Bone marrow (tissue), 2 donors: ENCODE results near the gene PSORS1C1.

ENCODE experiments used
- DNase-seq, 2 donors: peaks; one replicate each; lab custom pipeline; 2025; lab: John Stamatoyannopoulos, UW

PSORS1C1 gene

GRCh38 chr6:31096215-31096614 lies 18.4 kb upstream of the PSORS1C1 start:
- no peak for DNase-seq

- DNase-seq: no peak
These were observed 17.9 kb upstream of the PSORS1C1 start for GRCh38 chr6:31096656-31097055.

GRCh38 chr6:31098449-31098938 lies 16.1 kb upstream of the PSORS1C1 start:
- no peak for DNase-seq

- no peak for DNase-seq
These were observed 11.5 kb upstream of the PSORS1C1 start for GRCh38 chr6:31103136-31103535.

- DNase-seq: no peak
These were observed 7.5 kb upstream of the PSORS1C1 start for GRCh38 chr6:31107052-31107451.

GRCh38 chr6:31110825-31111582 lies 3.6 kb upstream of the PSORS1C1 start:
- no peak for DNase-seq

- DNase-seq: no peak
These were observed 2.9 kb upstream of the PSORS1C1 start for GRCh38 chr6:31111712-31112111.

GRCh38 chr6:31112478-31112877 lies 2.1 kb upstream of the PSORS1C1 start, which contains the start of gene C6orf15:
Gene C6orf15, minus strand, starts transcription at chr6:31112575. Its CDS starts 20 bp downstream, at chr6:31112555.
- no peak for DNase-seq

- DNase-seq: no peak
These were observed 599 bp upstream of the PSORS1C1 start for GRCh38 chr6:31113861-31114540.

GRCh38 chr6:31114970-31115849 lies 610 bp downstream of the PSORS1C1 start:
- DNase-seq: peak in 1 of 2 donors; percentile 66

- no peak for DNase-seq
These were observed 1.5 kb downstream of the PSORS1C1 start for GRCh38 chr6:31115941-31116560.

GRCh38 chr6:31116661-31117385 lies 2.2 kb downstream of the PSORS1C1 start:
- DNase-seq: no peak

- DNase-seq: no peak
These were observed 3.6 kb downstream of the PSORS1C1 start for GRCh38 chr6:31118178-31118577.

- no peak for DNase-seq
These were observed 5.7 kb downstream of the PSORS1C1 start, which contains the start of gene CDSN for GRCh38 chr6:31120151-31120915. Gene CDSN, minus strand, starts transcription at chr6:31120446. Its CDS starts 27 bp downstream, at chr6:31120419.

GRCh38 chr6:31121131-31121790 lies 6.7 kb downstream of the PSORS1C1 start:
- no peak for DNase-seq

- no peak for DNase-seq
These were observed 8.4 kb downstream of the PSORS1C1 start for GRCh38 chr6:31122791-31123706.

GRCh38 chr6:31125162-31125561 lies 10.6 kb downstream of the PSORS1C1 start:
- DNase-seq: no peak

GRCh38 chr6:31125586-31126363 lies 11.2 kb downstream of the PSORS1C1 start:
- DNase-seq: peak in 1 of 2 donors; percentile 10
